Middle frontal gyrus (tissue), 1 donor: ENCODE measurements around the gene ALPK1.
A peak's percentile ranks its signal among the peaks of the same experiment; 100 is the strongest.

Experiments
- DNase-seq: peaks from one replicate; pipeline ENCODE4 v3.0.0-alpha.2; 2015; ENCODE audit warnings: low spot score; ENCODE audit errors: extremely low spot score

ALPK1 gene

GRCh38 chr4:112327965-112328733, 31.0 kb downstream of the ALPK1 start:
- peak; percentile 24 for DNase-seq

- no peak for DNase-seq
These were observed 31.6 kb downstream of the ALPK1 start for GRCh38 chr4:112328734-112329130.

GRCh38 chr4:112329672-112330375, 32.7 kb downstream of the ALPK1 start:
- DNase-seq: no peak

- no peak for DNase-seq
These were observed 33.8 kb downstream of the ALPK1 start for GRCh38 chr4:112330921-112331320.

GRCh38 chr4:112332398-112332797, 35.2 kb downstream of the ALPK1 start:
- DNase-seq: no peak

GRCh38 chr4:112340023-112340422, 42.9 kb downstream of the ALPK1 start:
- no peak for DNase-seq

- DNase-seq: no peak
These were observed 43.9 kb downstream of the ALPK1 start for GRCh38 chr4:112341033-112341432.

- DNase-seq: no peak
These were observed 46.3 kb downstream of the ALPK1 start for GRCh38 chr4:112343330-112344080.

- DNase-seq: peak; percentile 27
These were observed 51.5 kb downstream of the ALPK1 start for GRCh38 chr4:112348488-112349158.

GRCh38 chr4:112352736-112353135, 55.6 kb downstream of the ALPK1 start:
- no peak for DNase-seq

GRCh38 chr4:112355662-112356061, 58.5 kb downstream of the ALPK1 start:
- no peak for DNase-seq

GRCh38 chr4:112357453-112357852, 60.3 kb downstream of the ALPK1 start:
- DNase-seq: no peak

- no peak for DNase-seq
These were observed 60.7 kb downstream of the ALPK1 start for GRCh38 chr4:112357897-112358296.

GRCh38 chr4:112358415-112358814, 61.2 kb downstream of the ALPK1 start:
- DNase-seq: no peak

GRCh38 chr4:112358952-112359749, 62.0 kb downstream of the ALPK1 start:
- no peak for DNase-seq

GRCh38 chr4:112361181-112361791, 64.1 kb downstream of the ALPK1 start:
- no peak for DNase-seq

- no peak for DNase-seq
These were observed 73.3 kb downstream of the ALPK1 start for GRCh38 chr4:112370466-112370865.

GRCh38 chr4:112371361-112371760, 74.2 kb downstream of the ALPK1 start:
- no peak for DNase-seq

GRCh38 chr4:112374850-112375249, 77.7 kb downstream of the ALPK1 start:
- no peak for DNase-seq

GRCh38 chr4:112377171-112377570, 80.0 kb downstream of the ALPK1 start:
- DNase-seq: no peak
